ENCODE measurements around the gene NEBL. TPM values are rescaled to one million over a fixed set of nuclear protein-coding genes. Genes with fewer than 3 reads are reported as not detected.

The NEBL gene
- total RNA-seq, 2 donors from 2014 or later, result 18.5 to 40.7 TPM

DNA sequence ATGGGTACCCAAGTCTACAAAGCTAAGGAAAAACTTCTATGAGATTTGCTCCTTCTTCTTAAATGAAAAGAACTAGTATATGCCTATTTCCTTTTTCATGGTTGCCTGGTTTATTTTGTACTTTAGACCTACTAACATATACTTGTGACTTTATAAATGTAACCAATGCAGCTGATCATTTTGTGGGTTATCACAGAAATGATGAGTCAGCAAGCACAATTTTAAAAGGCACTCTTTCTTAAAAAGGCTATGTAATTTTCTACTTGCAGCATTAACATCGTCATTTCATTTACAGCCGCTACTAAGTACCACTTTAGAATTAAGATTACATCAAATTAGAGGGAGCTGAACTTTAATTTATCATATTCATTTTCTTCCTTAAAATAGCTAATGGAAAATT, 13.6 kb downstream of the NEBL start:
- TF ChIP-seq POLR2A (IDR thresholded peaks at IDR 0.05), result no peak
- TF ChIP-seq, protein P1, sequence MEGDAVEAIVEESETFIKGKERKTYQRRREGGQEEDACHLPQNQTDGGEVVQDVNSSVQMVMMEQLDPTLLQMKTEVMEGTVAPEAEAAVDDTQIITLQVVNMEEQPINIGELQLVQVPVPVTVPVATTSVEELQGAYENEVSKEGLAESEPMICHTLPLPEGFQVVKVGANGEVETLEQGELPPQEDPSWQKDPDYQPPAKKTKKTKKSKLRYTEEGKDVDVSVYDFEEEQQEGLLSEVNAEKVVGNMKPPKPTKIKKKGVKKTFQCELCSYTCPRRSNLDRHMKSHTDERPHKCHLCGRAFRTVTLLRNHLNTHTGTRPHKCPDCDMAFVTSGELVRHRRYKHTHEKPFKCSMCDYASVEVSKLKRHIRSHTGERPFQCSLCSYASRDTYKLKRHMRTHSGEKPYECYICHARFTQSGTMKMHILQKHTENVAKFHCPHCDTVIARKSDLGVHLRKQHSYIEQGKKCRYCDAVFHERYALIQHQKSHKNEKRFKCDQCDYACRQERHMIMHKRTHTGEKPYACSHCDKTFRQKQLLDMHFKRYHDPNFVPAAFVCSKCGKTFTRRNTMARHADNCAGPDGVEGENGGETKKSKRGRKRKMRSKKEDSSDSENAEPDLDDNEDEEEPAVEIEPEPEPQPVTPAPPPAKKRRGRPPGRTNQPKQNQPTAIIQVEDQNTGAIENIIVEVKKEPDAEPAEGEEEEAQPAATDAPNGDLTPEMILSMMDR (IDR thresholded peaks at IDR 0.05), result no peak
- H3K36me3 ChIP-seq (replicated peaks in 1 of 2; ENCODE audit: insufficient read depth in 1 of 2, low read depth in 2 of 2), result no peaks in the 10 kb centered on the region
- H3K4me1 ChIP-seq, result peaks cover 6% of the 10 kb centered on the region
- no peak for ATAC-seq
- H3K4me3 ChIP-seq, result no peak overlapping the region
- DNase-seq, result no peak
- no peaks in the 10 kb centered on the region for H3K9me3 ChIP-seq
- no peak overlapping the region for H3K27ac ChIP-seq
- H3K27me3 ChIP-seq, result no peaks in the 10 kb centered on the region
- intact Hi-C loops (cut with DNase I), result no loop called here
- WGBS, 2 donors, result 89 to 98% methylated on average over 2 of the region's 2 CpGs

DNA sequence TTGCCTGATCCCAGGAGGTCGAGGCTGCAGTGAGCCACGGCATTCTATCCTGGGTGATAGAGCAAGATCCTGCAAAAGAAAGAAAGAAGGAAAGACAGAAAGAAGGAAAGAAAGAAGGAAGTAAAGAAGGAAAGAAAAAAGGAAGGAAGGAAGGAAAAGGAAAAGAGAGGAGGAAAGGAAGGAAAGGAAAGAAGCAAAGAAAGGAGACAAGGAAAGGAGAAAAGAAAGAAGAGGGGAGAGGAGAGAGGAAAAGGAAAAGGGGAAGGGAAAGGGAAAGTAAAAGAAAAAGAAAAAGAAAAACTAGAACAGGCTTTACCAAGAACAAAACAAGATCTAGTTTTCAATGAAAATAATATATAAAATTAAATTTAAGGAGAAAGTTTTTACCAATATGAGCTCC, 15.0 kb downstream of the NEBL start:
- no peak overlapping the region for H3K4me3 ChIP-seq
- H3K9me3 ChIP-seq, result no peaks in the 10 kb centered on the region
- TF ChIP-seq POLR2A (IDR thresholded peaks at IDR 0.05), result no peak
- TF ChIP-seq, protein P1 (IDR thresholded peaks at IDR 0.05), result no peak
- H3K27me3 ChIP-seq, result no peaks in the 10 kb centered on the region
- DNase-seq, result no peak
- intact Hi-C loops (cut with DNase I), result no loop called here
- no peak overlapping the region for H3K27ac ChIP-seq
- 90 to 92% methylated on average over 2 of the region's 2 CpGs for WGBS, 2 donors
- peaks cover 6% of the 10 kb centered on the region for H3K4me1 ChIP-seq
- no peaks in the 10 kb centered on the region for H3K36me3 ChIP-seq (replicated peaks in 1 of 2; ENCODE audit: insufficient read depth in 1 of 2, low read depth in 2 of 2)
- no peak for ATAC-seq

DNA sequence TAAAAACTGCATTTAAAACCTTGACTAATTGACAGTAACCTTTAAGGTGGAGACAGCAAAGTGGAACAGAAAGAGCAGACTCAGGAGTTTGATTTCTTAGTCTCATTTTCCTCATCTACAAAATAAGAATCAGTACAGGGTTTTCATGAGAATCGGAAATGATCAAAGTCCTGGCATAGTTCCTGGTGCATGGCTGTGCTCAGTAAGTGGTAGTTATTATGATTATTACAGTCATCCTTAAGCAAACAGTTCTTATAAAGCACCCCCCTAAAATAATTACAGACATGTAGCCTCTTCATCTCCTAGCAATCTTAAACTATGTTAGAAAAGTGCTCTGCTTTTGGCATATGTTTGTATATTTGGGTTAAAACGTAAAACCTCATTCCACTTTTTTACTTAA, 18.0 kb downstream of the NEBL start:
- H3K36me3 ChIP-seq (replicated peaks in 1 of 2; ENCODE audit: insufficient read depth in 1 of 2, low read depth in 2 of 2), result no peaks in the 10 kb centered on the region
- DNase-seq (no peak), ATAC-seq (no peak)
- no peaks in the 10 kb centered on the region for H3K4me1 ChIP-seq
- intact Hi-C loops (cut with DNase I), result no loop called here
- no peak for TF ChIP-seq POLR2A (IDR thresholded peaks at IDR 0.05)
- TF ChIP-seq, protein P1 (IDR thresholded peaks at IDR 0.05), result no peak
- no peak overlapping the region for H3K4me3 ChIP-seq
- no peak overlapping the region for H3K27ac ChIP-seq
- H3K9me3 ChIP-seq, result no peaks in the 10 kb centered on the region
- H3K27me3 ChIP-seq, result no peaks in the 10 kb centered on the region
- WGBS, 2 donors, result 92 to 98% methylated on average over 2 of the region's 2 CpGs

DNA sequence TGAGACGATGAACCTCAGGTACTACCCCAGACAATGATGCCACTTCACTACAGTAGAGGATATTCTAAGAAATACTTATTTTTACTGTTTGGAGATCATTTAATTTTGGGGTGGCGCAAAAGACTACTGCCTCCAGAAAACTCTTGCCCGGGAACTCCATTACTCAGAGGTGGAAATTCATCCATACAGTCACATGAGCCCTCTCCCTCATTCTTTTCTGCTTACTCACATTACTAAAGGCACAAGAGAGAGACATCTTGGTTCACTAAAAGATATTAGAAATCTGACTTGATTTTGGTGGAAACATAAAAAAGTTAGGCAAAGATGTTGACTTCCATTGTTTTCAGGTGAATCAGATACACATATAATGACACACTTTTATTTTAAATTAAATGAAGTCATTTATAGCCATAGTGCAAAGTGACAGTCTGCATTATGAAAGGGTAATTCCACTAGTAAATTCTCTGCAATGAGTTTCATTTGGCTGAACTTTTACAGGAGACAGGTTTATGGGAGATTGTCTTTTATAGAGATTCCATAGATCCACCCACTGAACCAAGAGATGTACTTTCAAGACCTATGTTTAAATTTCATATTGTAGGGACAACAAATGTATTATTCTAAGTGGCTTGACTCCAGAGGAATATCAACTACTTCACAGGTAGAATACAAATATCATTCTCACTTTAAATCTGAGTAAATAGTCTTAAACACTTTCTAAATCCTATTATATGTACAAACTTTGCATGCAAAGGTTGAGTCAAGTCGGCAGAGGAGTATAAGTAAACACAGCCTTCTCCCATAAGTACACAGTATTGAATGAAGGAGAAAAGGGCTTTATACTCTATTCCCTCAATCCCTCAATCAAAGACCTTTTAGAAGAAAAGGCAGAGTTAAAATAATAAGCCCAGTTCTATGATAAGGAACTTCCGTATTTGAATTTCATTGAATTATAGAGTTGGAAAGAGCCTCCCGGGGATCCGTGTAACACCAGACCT, 18.8 kb downstream of the NEBL start:
- DNase-seq, result no peak
- Histone ChIP-seq H3K36me3 (replicated peaks in 1 of 2; ENCODE audit: insufficient read depth in 1 of 2, low read depth in 2 of 2) (no peaks in the 10 kb centered on the region), H3K27ac (no peak overlapping the region), H3K27me3 (no peaks in the 10 kb centered on the region), H3K4me3 (no peak overlapping the region), H3K9me3 (no peaks in the 10 kb centered on the region), H3K4me1 (no peaks in the 10 kb centered on the region)
- ATAC-seq, result no peak
- 89 to 93% methylated on average over 7 of the region's 7 CpGs for WGBS, 2 donors
- TF ChIP-seq POLR2A (IDR thresholded peaks at IDR 0.05), result no peak
- TF ChIP-seq, protein P1 (IDR thresholded peaks at IDR 0.05), result no peak
- intact Hi-C loops (cut with DNase I), result no loop called here
